H1 (cell line): ENCODE data around the gene OLFM3. TPM values are rescaled to one million over a fixed set of nuclear protein-coding genes. Genes with fewer than 3 reads are reported as not detected.

Experiments
- CTCF ChIA-PET: fragments of 300-600 bp; sonication (Branson Sonifier 250); formaldehyde crosslinking; loops from one replicate; lab custom pipeline; 2021; ENCODE audit not compliant: partially characterized antibody; lab: Charles Lee
- POLR2A ChIA-PET: fragments of 300-600 bp; sonication (Branson Sonifier 250); formaldehyde crosslinking; loops from one replicate; lab custom pipeline; 2021; ENCODE audit warnings: inconsistent platforms; ENCODE audit not compliant: partially characterized antibody; lab: Charles Lee
- DNase-seq, 2 experiments: peaks; one replicate each; pipeline versions ENCODE4 v3.0.0 to v3.0.0-alpha.2; 2010 to 2022; ENCODE audit warnings: low spot score in 2 of 2, low read depth in 1 of 2, mixed read lengths in 1 of 2
- FAIRE-seq: peaks from 2 replicates; lab custom pipeline; 2011; peaks lifted over from hg19 to GRCh38; lab: Jason Lieb, UNC
- H2AFZ ChIP-seq: 2 replicates; pipeline ENCODE4 v1.8.1; 2012; ENCODE audit warnings: low read length, inconsistent platforms
- H2AK5ac ChIP-seq: 2 replicates; pipeline ENCODE4 v1.6.1; 2013; ENCODE audit warnings: low read depth, low read length
- H2BK120ac ChIP-seq: replicated peaks from 2 replicates; pipeline ENCODE3; 2013; ENCODE audit warnings: low read depth, low read length, inconsistent platforms
- H2BK12ac ChIP-seq: 2 replicates; pipeline ENCODE4 v1.6.1; 2013; ENCODE audit warnings: low read depth, low read length
- H2BK15ac ChIP-seq: 2 replicates; pipeline ENCODE4 v1.6.1; 2013; ENCODE audit warnings: low read length
- H2BK20ac ChIP-seq: 2 replicates; pipeline ENCODE4 v1.6.1; 2013; ENCODE audit warnings: low read length
- H2BK5ac ChIP-seq: 2 replicates; pipeline ENCODE4 v1.6.1; 2013; ENCODE audit warnings: low read depth, low read length
- H3K14ac ChIP-seq: 2 replicates; pipeline ENCODE4 v1.6.1; 2013; ENCODE audit warnings: inconsistent platforms; ENCODE audit not compliant: insufficient read length
- H3K18ac ChIP-seq: 2 replicates; pipeline ENCODE4 v1.6.1; 2013; ENCODE audit warnings: low read length; ENCODE audit errors: extremely low read depth
- H3K23ac ChIP-seq: 2 replicates; pipeline ENCODE4 v1.6.1; 2013; ENCODE audit warnings: inconsistent platforms; ENCODE audit not compliant: insufficient read length
- H3K23me2 ChIP-seq: 2 replicates; pipeline ENCODE4 v1.6.1; 2013; ENCODE audit warnings: low read depth, low read length
- H3K27ac ChIP-seq: 2 replicates; pipeline ENCODE4 v1.6.1; 2011; ENCODE audit warnings: low read depth, low read length, inconsistent platforms
- H3K27me3 ChIP-seq, 4 experiments: replicated peaks in 1 of 4; 1 replicate in 1 of 4; 2 replicates in 3 of 4; pipeline versions ENCODE4 v1.6.1 to v1.8.1; 2011 to 2013; ENCODE audit warnings: low read length in 3 of 4, mild to moderate bottlenecking in 3 of 4, inconsistent platforms in 2 of 4, mixed read lengths in 2 of 4, moderate library complexity in 1 of 4; ENCODE audit not compliant: control insufficient read depth in 3 of 4, insufficient read depth in 3 of 4; ENCODE audit errors: extremely low read depth in 1 of 4
- H3K36me3 ChIP-seq, 4 experiments: 2 replicates each; pipeline versions ENCODE4 v1.6.1 to v1.8.1; 2011 to 2013; ENCODE audit warnings: mild to moderate bottlenecking in 4 of 4, low read length in 3 of 4, moderate library complexity in 2 of 4, control low read depth in 1 of 4, inconsistent platforms in 1 of 4; ENCODE audit not compliant: insufficient read depth in 4 of 4, control insufficient read depth in 2 of 4
- H3K4ac ChIP-seq: replicated peaks from 2 replicates; pipeline ENCODE3; 2013; ENCODE audit warnings: low read length, low read depth, mixed read lengths, inconsistent platforms; ENCODE audit not compliant: insufficient read length
- H3K4me1 ChIP-seq, 4 experiments: replicated peaks in 1 of 4; 1 replicate in 1 of 4; 2 replicates in 3 of 4; pipeline versions ENCODE4 v1.6.1 to v1.8.1; 2011 to 2013; ENCODE audit warnings: low read length in 3 of 4, inconsistent platforms in 2 of 4, mixed read lengths in 1 of 4; ENCODE audit not compliant: insufficient read depth in 4 of 4, control insufficient read depth in 3 of 4
- H3K4me2 ChIP-seq, 2 experiments: 2 replicates each; pipeline versions ENCODE4 v1.6.1 to v1.8.1; 2011 to 2013; ENCODE audit warnings: low read depth in 2 of 2, low read length in 2 of 2, control low read depth in 1 of 2, inconsistent platforms in 1 of 2, mild to moderate bottlenecking in 1 of 2; ENCODE audit not compliant: insufficient read depth in 1 of 2
- H3K4me3 ChIP-seq, 4 experiments: fragments of 200-600, 300-600 bp in 1 of 4; sonication (generic), shearing (Covaris generic), sonication (Bioruptor Twin) in 1 of 4; 2 replicates each; pipeline versions ENCODE4 v1.5.1 to v1.8.1; 2011 to 2016; ENCODE audit warnings: low read length in 4 of 4, low read depth in 3 of 4, control low read depth in 2 of 4, inconsistent platforms in 2 of 4, mild to moderate bottlenecking in 2 of 4, mixed read lengths in 1 of 4, moderate library complexity in 1 of 4; ENCODE audit not compliant: insufficient read depth in 2 of 4; ENCODE audit errors: extremely low read depth in 1 of 4
- H3K56ac ChIP-seq: replicated peaks from 2 replicates; pipeline ENCODE3; 2013; ENCODE audit warnings: low read depth, mild to moderate bottlenecking, mixed read lengths, low read length, inconsistent platforms; ENCODE audit not compliant: insufficient read length
- H3K79me1 ChIP-seq: 2 replicates; pipeline ENCODE4 v1.6.1; 2013; ENCODE audit warnings: low read depth, low read length, control low read depth
- H3K79me2 ChIP-seq, 2 experiments: 2 replicates each; pipeline versions ENCODE4 v1.6.1 to v1.8.1; 2012 to 2013; ENCODE audit warnings: low read length in 2 of 2, mild to moderate bottlenecking in 2 of 2, inconsistent platforms in 1 of 2; ENCODE audit not compliant: insufficient read depth in 2 of 2, control insufficient read depth in 1 of 2
- H3K9ac ChIP-seq, 4 experiments: replicated peaks in 1 of 4; 1 replicate in 1 of 4; 2 replicates in 3 of 4; pipeline versions ENCODE4 v1.6.1 to v1.8.1; 2011 to 2013; ENCODE audit warnings: low read depth in 3 of 4, low read length in 3 of 4, control low read depth in 2 of 4, mild to moderate bottlenecking in 2 of 4, moderate library complexity in 2 of 4, inconsistent platforms in 1 of 4; ENCODE audit errors: extremely low read depth in 1 of 4
- H3K9me3 ChIP-seq, 2 experiments: 2 replicates each; pipeline versions ENCODE4 v1.6.1 to v1.8.1; 2012 to 2013; ENCODE audit warnings: mild to moderate bottlenecking in 2 of 2, moderate library complexity in 2 of 2, control low read depth in 1 of 2, inconsistent platforms in 1 of 2, low read depth in 1 of 2, low read length in 1 of 2, mixed read lengths in 1 of 2; ENCODE audit not compliant: insufficient read depth in 2 of 2
- H4K20me1 ChIP-seq, 2 experiments: replicated peaks in 1 of 2; 2 replicates each; pipeline versions ENCODE3 to v1.8.1; 2011 to 2013; ENCODE audit warnings: inconsistent platforms in 2 of 2, low read length in 2 of 2, mild to moderate bottlenecking in 1 of 2; ENCODE audit not compliant: insufficient read depth in 2 of 2, control insufficient read depth in 1 of 2
- H4K5ac ChIP-seq: 2 replicates; pipeline ENCODE4 v1.6.1; 2013; ENCODE audit warnings: low read length, low read depth, mixed read lengths, inconsistent platforms; ENCODE audit not compliant: insufficient read length
- H4K8ac ChIP-seq: 2 replicates; pipeline ENCODE4 v1.8.0; 2013; ENCODE audit warnings: mild to moderate bottlenecking, moderate library complexity, low read length, inconsistent platforms; ENCODE audit not compliant: insufficient read depth; ENCODE audit errors: extremely low read depth
- H4K91ac ChIP-seq: replicated peaks from 2 replicates; pipeline ENCODE3; 2013; ENCODE audit warnings: low read length, mixed read lengths, inconsistent platforms; ENCODE audit not compliant: insufficient read length
- ATF3 ChIP-seq: IDR thresholded peaks from 2 replicates; pipeline ENCODE4 v1.6.1; 2011; ENCODE audit warnings: low read depth, mild to moderate bottlenecking, low read length; ENCODE audit not compliant: insufficient read depth
- BRCA1 ChIP-seq: IDR thresholded peaks from 2 replicates; pipeline ENCODE4 v1.6.1; 2012; ENCODE audit warnings: low read depth, low read length, improper control_type of control experiment
- CHD1 ChIP-seq: IDR thresholded peaks from 2 replicates; pipeline ENCODE4 v1.6.1; 2012; ENCODE audit warnings: low read depth, low read length, improper control_type of control experiment
- FOSL1 ChIP-seq: IDR thresholded peaks from 2 replicates; pipeline ENCODE4 v1.6.1; 2011; ENCODE audit warnings: mild to moderate bottlenecking, low read depth, low read length, moderate library complexity; ENCODE audit not compliant: insufficient read depth
- GABPA ChIP-seq: IDR thresholded peaks from 2 replicates; pipeline ENCODE4 v1.6.1; 2011; ENCODE audit warnings: mild to moderate bottlenecking, low read length, moderate library complexity, borderline replicate concordance; ENCODE audit not compliant: insufficient read depth
- TCF12 ChIP-seq: IDR thresholded peaks from 2 replicates; pipeline ENCODE4 v1.6.1; 2011; ENCODE audit warnings: low read depth, mild to moderate bottlenecking, low read length
- WGBS, 2 experiments: shearing (Covaris generic) in 1 of 2; methylation state at CpG; one replicate each; pipeline versions ENCODE4 v1.1.6 to v1.1.7; 2013 to 2015; ENCODE audit warnings: low lambda C conversion rate in 2 of 2, mixed read lengths in 2 of 2, inconsistent platforms in 1 of 2, low coverage in 1 of 2, missing lambda C conversion rate in 1 of 2; ENCODE audit not compliant: insufficient replicate concordance in 2 of 2, insufficient coverage in 1 of 2, insufficient read length in 1 of 2; ENCODE audit errors: extremely low coverage in 1 of 2, missing lambda C conversion rate in 1 of 2; 5-methylcytosine and 5-hydroxymethylcytosine counted together
- polyA plus RNA-seq, 7 experiments: library from polyadenylated mRNA; depleted of rRNA in 3 of 7; stranded (reverse) in 5 of 7; unstranded in 2 of 7; fragments of >200 nt in 5 of 7; fragments of 200-250 nt in 2 of 7; gene quantifications; 1 replicate in 5 of 7; 2 replicates in 1 of 7; 4 replicates in 1 of 7; pipeline versions ENCODE4 v1.2.1 to v1.2.3, GENCODE V29; 2011 to 2013; ENCODE audit warnings: missing spikeins in 2 of 7, mixed read lengths in 2 of 7
- total RNA-seq: library from RNA; stranded (reverse); fragmentation: NEBNext Ultra II Directional; extraction: Animal tissue kit (Norgen Biotek cat#: 25700); gene quantifications from 2 replicates; pipeline ENCODE4 v1.2.1, GENCODE V29; 2021

The OLFM3 gene
- total and polyA plus RNA-seq, 2 of the 8 experiments (the other 6 are each of a cell fraction or from before 2014, with no cell fraction given): 0.30 to 0.32 TPM

GRCh38 chr1:101847626-101848025 lies 149.1 kb downstream of the OLFM3 start:
- WGBS, 2 experiments: 87% methylated on average over 3 of the region's 3 CpGs; no CpG with 5 or more reads in 1 of the 2 experiments
- H2BK12ac ChIP-seq: no peak overlapping the region
- H3K9me3 ChIP-seq: no peaks in the 10 kb centered on the region
- H3K36me3 ChIP-seq: no peaks in the 10 kb centered on the region
- ChIA-PET POLR2A (no interaction called here), CTCF (interaction anchor here (1.1 to 1.2 kb wide), 2 partner anchors 17 to 146 kb away, joined by 3 to 4 read pairs; no protein-coding TSS in a partner anchor)
- FAIRE-seq (no peak), DNase-seq (no peak)
- H2BK5ac ChIP-seq: no peak overlapping the region
- no peak overlapping the region for H4K8ac ChIP-seq
- no peak overlapping the region for H2BK120ac ChIP-seq
- H3K79me1 ChIP-seq: no peaks in the 10 kb centered on the region
- H2AK5ac ChIP-seq: no peak overlapping the region
- no peak overlapping the region; a peak in 1 of 4 replicates for H3K4me2 ChIP-seq
- H3K23me2 ChIP-seq: no peaks in the 10 kb centered on the region
- peaks cover 2 to 7% (median 5%) of the 10 kb centered on the region in 4 experiments; a peak in 5 of 7 replicates for H3K4me1 ChIP-seq
- H2BK20ac ChIP-seq: no peak overlapping the region
- H3K4ac ChIP-seq: no peak overlapping the region
- H3K9ac ChIP-seq: no peak overlapping the region
- H4K91ac ChIP-seq: no peak overlapping the region
- no peak overlapping the region for H2BK15ac ChIP-seq
- H2AFZ ChIP-seq: peak overlapping the region; percentile 42; the same call in 1 of the 2 replicates
- no peak overlapping the region for H3K14ac ChIP-seq
- H3K27ac ChIP-seq: no peak overlapping the region
- H3K27me3 ChIP-seq: no peaks in the 10 kb centered on the region
- no peaks in the 10 kb centered on the region for H3K79me2 ChIP-seq
- no peaks in the 10 kb centered on the region for H4K20me1 ChIP-seq
- H3K18ac ChIP-seq: no peak overlapping the region
- H3K4me3 ChIP-seq: no peak overlapping the region
- TF ChIP-seq TCF12: no peak
- no peak for TF ChIP-seq CHD1
- TF ChIP-seq GABPA: no peak
- TF ChIP-seq ATF3: no peak
- TF ChIP-seq FOSL1: no peak
- no peak for TF ChIP-seq BRCA1
- no peak overlapping the region for H4K5ac ChIP-seq
- no peak overlapping the region for H3K23ac ChIP-seq
- no peak overlapping the region for H3K56ac ChIP-seq
